Activated naive CD4-positive, alpha-beta T cell treated with Interleukin-2 at 50 U/mL for 16 hours (primary cell): Measurements from ENCODE around the gene LY6G6F.
A peak's percentile ranks its signal among the peaks of the same experiment; 100 is the strongest.

Experiments
- DNase-seq: peaks from one replicate; pipeline ENCODE4 v3.0.0-alpha.2; 2020

The LY6G6F gene

GRCh38 chr6:31676904-31677303 is 29.8 kb upstream of the LY6G6F start:
- no peak for DNase-seq

GRCh38 chr6:31677955-31678354 is 28.7 kb upstream of the LY6G6F start:
- DNase-seq, result no peak

GRCh38 chr6:31680226-31681134 is 26.2 kb upstream of the LY6G6F start, which contains the start of gene LY6G5C:
LY6G5C (minus strand) TSS chr6:31681067; CDS start chr6:31680373, 694 bp downstream.
- peak; percentile 69 for DNase-seq

GRCh38 chr6:31681135-31681671 is 25.5 kb upstream of the LY6G6F start:
- peak; percentile 55 for DNase-seq

GRCh38 chr6:31683591-31683990 is 23.1 kb upstream of the LY6G6F start:
- no peak for DNase-seq

DNA sequence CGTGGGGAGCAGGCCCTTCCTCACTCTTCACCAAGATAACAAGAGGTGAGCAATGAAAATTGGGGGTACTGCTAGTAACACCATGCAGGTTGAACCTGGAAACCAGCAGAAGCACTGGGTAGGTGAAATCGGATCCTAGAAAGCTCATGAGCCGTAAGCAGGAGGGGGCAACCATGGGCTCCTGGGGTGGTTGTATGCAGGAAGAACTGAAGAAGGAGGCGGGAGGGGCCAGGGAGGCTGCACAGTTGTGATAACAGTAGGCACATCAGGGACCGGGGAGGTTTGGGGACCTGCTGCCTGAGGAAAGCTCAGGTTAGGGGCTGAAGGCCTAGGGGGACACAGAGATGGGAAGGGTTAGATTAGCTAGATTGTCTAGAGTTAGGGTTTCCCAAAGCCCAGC is 20.2 kb upstream of the LY6G6F start:
- DNase-seq, result no peak

DNA sequence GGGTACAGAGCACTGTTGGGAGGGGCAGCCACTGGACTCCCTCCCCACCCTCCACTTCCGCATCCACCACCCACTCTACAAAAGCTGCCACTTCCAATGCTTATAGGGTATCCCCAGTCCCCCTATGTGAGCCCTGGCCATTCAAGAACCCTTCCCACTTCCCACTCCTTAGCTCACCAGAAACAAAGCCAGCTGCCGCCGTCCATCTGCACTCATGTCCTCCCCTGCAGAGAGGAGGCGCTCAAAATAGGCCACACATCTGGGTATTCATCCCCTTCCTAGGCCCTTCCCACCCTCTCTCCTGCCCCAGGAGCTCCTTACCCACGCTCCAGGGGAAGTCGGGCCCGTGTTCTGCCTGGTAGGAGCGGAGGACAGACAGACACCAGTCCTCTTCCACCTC is 19.3 kb upstream of the LY6G6F start:
- no peak for DNase-seq

- no peak for DNase-seq
Observed at GRCh38 chr6:31687860-31688693, 18.6 kb upstream of the LY6G6F start.

- DNase-seq, result peak; percentile 14
Observed at GRCh38 chr6:31689249-31690110, 17.2 kb upstream of the LY6G6F start.

GRCh38 chr6:31690231-31691077 is 16.2 kb upstream of the LY6G6F start:
- no peak for DNase-seq

- no peak for DNase-seq
Observed at GRCh38 chr6:31691078-31691463, 15.6 kb upstream of the LY6G6F start.

DNA sequence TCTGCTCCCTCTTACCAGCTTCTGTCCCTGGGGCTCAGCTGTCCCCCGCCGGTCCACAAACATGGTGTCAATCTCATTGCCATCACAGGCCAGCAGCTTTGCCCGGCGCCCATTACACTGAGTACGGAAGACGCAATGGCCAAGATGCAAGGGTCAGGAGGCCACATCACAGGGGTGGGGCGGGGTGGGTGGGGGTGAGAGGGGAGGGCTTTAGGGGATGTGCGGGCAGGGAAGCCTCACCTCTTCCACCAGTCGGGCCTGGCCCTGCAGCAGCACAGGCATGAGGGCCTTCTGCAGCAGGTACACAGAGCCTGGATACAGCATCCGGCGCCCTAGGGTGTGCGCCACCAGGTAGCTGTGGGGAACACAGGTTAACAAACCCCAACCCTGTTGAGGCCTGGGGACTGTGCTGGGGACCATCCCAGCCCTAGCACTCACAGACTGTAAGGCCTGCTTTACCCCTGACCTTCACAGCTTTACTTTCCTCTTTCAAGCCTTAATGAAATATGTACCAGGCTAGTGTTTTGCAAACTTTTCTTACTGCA is 15.0 kb upstream of the LY6G6F start:
- DNase-seq, result no peak

GRCh38 chr6:31692353-31692752 is 14.3 kb upstream of the LY6G6F start:
- DNase-seq, result no peak

DNA sequence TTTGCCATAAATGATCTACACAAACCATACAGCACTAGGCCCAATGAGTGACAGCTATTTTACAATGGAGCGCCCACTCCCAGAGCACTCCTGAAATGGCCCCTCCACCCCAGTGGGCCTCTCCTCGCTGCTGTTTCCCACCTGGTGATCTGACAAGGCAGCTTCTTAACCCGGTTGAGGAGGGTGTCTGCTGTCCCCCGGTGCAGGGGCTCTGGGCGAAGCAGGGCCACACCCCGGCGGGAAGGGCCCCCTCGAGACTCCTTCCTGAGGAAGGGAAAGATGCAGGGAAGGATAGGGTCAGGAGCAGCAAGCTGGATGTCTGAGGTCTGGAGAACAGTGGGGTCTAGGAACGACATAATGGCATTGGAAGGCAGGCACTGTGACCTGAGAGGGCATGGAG is 13.8 kb upstream of the LY6G6F start:
- DNase-seq, result no peak

- no peak for DNase-seq
Observed at GRCh38 chr6:31693535-31693934, 13.1 kb upstream of the LY6G6F start.

DNA sequence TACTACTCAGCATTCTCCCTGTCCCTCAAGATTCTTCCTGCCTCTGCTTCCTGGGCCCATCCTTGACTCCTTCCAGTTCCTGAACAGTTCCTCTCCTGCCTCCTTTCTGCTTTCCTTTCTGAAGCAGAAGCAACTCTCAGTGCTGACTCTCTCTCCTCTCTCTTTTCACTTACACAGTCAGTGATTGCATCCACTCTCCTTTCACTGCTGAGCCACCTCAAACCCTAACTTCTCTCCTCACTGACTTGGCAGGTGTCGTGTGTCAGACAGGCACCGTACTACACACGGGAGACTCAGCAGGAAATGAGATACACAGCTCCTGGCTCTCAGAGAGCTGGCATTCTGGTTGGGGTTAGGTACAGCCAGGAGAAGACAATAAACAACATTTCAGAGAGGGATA is 9.1 kb upstream of the LY6G6F start:
- DNase-seq, result no peak

DNA sequence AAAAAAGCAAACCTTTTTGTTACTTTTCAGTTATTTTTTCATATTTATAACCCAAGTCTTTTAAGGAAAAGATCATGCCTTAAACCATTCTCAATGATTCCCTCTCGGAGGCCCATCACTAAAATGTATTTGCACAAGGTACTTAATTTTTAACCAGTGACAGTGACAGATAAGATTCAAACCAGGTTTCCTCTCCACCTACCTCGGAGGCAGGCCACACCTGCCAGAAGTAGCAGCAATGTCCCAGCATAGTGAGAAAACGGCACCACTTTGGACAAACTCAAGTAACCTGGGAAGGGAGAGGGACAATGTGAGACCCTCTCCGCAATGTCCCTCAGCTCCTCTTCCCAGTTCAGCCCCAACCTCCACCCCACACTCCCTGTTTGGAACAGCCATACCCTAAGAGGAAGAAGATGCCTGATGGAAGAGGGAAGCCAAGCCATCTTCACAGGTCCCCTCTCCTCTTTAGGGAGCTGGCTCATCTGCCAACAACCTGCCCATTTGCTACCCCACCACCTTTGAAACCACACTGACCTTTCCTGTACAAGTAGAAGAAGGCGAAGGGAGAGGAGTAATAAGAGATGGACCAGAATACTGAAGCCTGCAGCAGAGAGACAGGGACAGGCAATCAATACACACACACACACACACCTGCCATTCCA is 5.8 kb upstream of the LY6G6F start:
- DNase-seq, result no peak

DNA sequence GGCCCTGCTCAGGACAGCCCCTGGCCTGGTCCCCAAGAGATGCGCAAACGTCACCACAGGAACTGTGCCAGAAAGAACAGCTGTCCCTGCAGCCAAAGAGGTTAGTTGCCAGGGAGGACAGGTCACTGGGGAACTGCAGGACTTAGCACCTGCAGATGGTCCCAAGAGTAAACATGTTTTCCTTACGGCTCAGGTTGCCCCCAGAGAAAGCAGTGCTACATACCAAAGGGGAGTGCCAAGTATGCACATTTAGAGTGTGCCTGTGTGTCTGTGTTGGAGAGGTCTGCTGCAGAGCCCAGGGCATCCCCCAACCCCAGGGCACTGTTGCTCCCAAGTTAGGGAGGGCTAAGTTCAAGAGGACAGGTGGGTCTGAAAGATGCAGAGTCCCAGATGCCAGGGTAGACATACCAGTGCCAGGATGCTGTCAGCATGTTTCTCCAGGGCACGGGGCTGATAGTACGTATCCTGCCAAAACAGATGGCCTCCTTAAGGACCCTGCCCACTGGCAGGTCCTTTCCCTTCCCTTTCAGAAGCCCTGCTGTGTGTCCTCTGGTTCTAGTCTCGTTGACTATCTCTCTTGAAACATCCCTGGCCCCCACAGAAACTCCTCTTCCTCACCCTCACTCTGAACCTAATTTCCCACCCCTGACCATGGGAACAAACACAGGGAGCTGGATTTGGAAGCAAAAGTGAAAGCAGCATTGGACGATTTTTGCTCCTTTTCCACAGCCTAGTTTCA is 4.8 kb upstream of the LY6G6F start:
- no peak for DNase-seq

DNA sequence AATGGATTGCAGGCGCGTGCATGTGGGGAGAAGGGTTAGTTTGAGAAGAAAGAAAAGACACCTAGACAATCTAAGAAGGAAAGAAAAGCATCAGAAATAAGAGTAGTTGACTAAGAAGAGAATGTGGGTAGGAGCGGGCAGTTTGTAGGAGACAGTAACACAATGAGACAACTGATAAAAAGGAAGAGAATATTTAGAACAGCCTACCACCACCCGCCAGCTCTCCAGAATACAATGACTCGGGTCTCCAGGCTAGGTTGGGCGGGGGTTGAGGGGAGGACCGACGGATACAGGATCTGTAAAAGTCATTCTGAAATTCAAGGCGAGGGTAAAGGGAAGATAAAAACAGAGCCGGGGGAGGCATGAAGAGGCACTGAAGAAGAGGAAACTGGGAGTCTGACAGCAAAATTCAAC is 4.3 kb upstream of the LY6G6F start:
- peak; percentile 48 for DNase-seq
